IMR-90 (cell line): ENCODE results near the gene NBPF3. TPM values are rescaled to one million over a fixed set of nuclear protein-coding genes. Genes with fewer than 3 reads are reported as not detected.
"Not testable (repeated sequence)": the region's sequence is repeated elsewhere in the genome, so short reads cannot be mapped to it uniquely, and the experiment has no call there.

ENCODE experiments used
- ATAC-seq: fragments of 200-7000 bp; cut with Tn5 transposase; 2 replicates; pipeline ENCODE4 v1.9.1; 2020; ENCODE audit warnings: low read depth, mild to moderate bottlenecking, moderate library complexity
- BruUV-seq: library from RNA; stranded (reverse); fragments of 400-500 nt; replicated peaks from 2 replicates; lab custom pipeline; 2021; lab: Mats Ljungman, UMichigan
- CTCF ChIA-PET: fragments of 300-600 bp; formaldehyde crosslinking; extraction: SDS; loops from one replicate; lab custom pipeline; 2021; ENCODE audit warnings: antibody characterized with exemption; lab: Yijun Ruan, JAX
- POLR2A ChIA-PET: fragments of 300-600 bp; sonication (Branson Sonifier 250); formaldehyde crosslinking; loops from one replicate; lab custom pipeline; 2022; ENCODE audit warnings: antibody characterized with exemption; ENCODE audit not compliant: unreplicated experiment; lab: Charles Lee
- DNase-seq: peaks from one replicate; pipeline ENCODE4 v3.0.0; 2013
- H2AFZ ChIP-seq: replicated peaks from 2 replicates; pipeline ENCODE3; 2013; ENCODE audit warnings: low read length, mild to moderate bottlenecking; ENCODE audit not compliant: poor library complexity
- H2AK5ac ChIP-seq: 2 replicates; pipeline ENCODE4 v1.6.1; 2013; ENCODE audit warnings: low read depth, low read length, inconsistent platforms
- H2AK9ac ChIP-seq: replicated peaks from 2 replicates; pipeline ENCODE3; 2013; ENCODE audit warnings: mild to moderate bottlenecking, low read depth, low read length, moderate library complexity; ENCODE audit not compliant: poor library complexity
- H2BK120ac ChIP-seq: 2 replicates; pipeline ENCODE4 v1.6.1; 2013; ENCODE audit warnings: low read depth, low read length, inconsistent platforms
- H2BK15ac ChIP-seq: 3 replicates; pipeline ENCODE4 v1.6.1; 2013; ENCODE audit warnings: low read depth, low read length, inconsistent platforms
- H2BK20ac ChIP-seq: 2 replicates; pipeline ENCODE4 v1.6.1; 2013; ENCODE audit warnings: low read depth, mild to moderate bottlenecking, inconsistent platforms, low read length, moderate library complexity
- H2BK5ac ChIP-seq: 2 replicates; pipeline ENCODE4 v1.6.1; 2013; ENCODE audit warnings: mild to moderate bottlenecking, low read depth, low read length, inconsistent platforms; ENCODE audit not compliant: poor library complexity, severe bottlenecking
- H3K14ac ChIP-seq: replicated peaks from 2 replicates; pipeline ENCODE4 v1.6.1; 2013; ENCODE audit warnings: low read depth, low read length, inconsistent platforms
- H3K18ac ChIP-seq: 2 replicates; pipeline ENCODE4 v1.6.1; 2013; ENCODE audit warnings: low read depth, low read length, control low read depth
- H3K23ac ChIP-seq: 2 replicates; pipeline ENCODE4 v1.6.1; 2013; ENCODE audit warnings: low read depth, low read length, inconsistent platforms
- H3K27ac ChIP-seq: 2 replicates; pipeline ENCODE4 v1.5.1; 2013; ENCODE audit warnings: mild to moderate bottlenecking, control low read depth, low read length; ENCODE audit not compliant: insufficient read depth
- H3K27me3 ChIP-seq: 2 replicates; pipeline ENCODE4 v1.6.1; 2013; ENCODE audit warnings: low read length; ENCODE audit not compliant: control insufficient read depth, insufficient read depth
- H3K36me3 ChIP-seq: 2 replicates; pipeline ENCODE4 v1.6.1; 2013; ENCODE audit warnings: low read length, mixed read lengths; ENCODE audit not compliant: control insufficient read depth, insufficient read depth
- H3K4ac ChIP-seq: 2 replicates; pipeline ENCODE4 v1.6.1; 2013; ENCODE audit warnings: low read depth, low read length, inconsistent platforms
- H3K4me1 ChIP-seq: 2 replicates; pipeline ENCODE4 v1.6.1; 2013; ENCODE audit warnings: low read length, mixed read lengths; ENCODE audit not compliant: control insufficient read depth, insufficient read depth
- H3K4me2 ChIP-seq: 2 replicates; pipeline ENCODE4 v1.6.1; 2013; ENCODE audit warnings: low read depth, mild to moderate bottlenecking, control low read depth, low read length, moderate library complexity
- H3K4me3 ChIP-seq: 2 replicates; pipeline ENCODE4 v1.5.1; 2013; ENCODE audit warnings: low read depth, mild to moderate bottlenecking, control low read depth, low read length, moderate library complexity; ENCODE audit not compliant: insufficient read depth
- H3K56ac ChIP-seq: 2 replicates; pipeline ENCODE4 v1.6.1; 2013; ENCODE audit warnings: low read length, inconsistent platforms; ENCODE audit not compliant: insufficient read depth; ENCODE audit errors: extremely low read depth
- H3K79me1 ChIP-seq, 2 experiments: 2 replicates each; pipeline ENCODE4 v1.6.1; 2013; ENCODE audit warnings: low read length in 2 of 2, inconsistent platforms in 1 of 2, low read depth in 1 of 2
- H3K9ac ChIP-seq: 2 replicates; pipeline ENCODE4 v1.6.1; 2013; ENCODE audit warnings: low read depth, low read length, control low read depth
- H3K9me1 ChIP-seq: 2 replicates; pipeline ENCODE4 v1.6.1; 2013; ENCODE audit warnings: low read length, inconsistent platforms; ENCODE audit not compliant: insufficient read depth
- H3K9me3 ChIP-seq: 2 replicates; pipeline ENCODE4 v1.6.1; 2013; ENCODE audit warnings: low read length; ENCODE audit not compliant: control insufficient read depth, insufficient read depth
- H4K20me1 ChIP-seq: 2 replicates; pipeline ENCODE4 v1.6.1; 2013; ENCODE audit warnings: low read length, inconsistent platforms; ENCODE audit not compliant: insufficient read depth
- H4K5ac ChIP-seq: 2 replicates; pipeline ENCODE4 v1.6.1; 2013; ENCODE audit warnings: mild to moderate bottlenecking, low read depth, low read length, control low read depth
- H4K8ac ChIP-seq, 2 experiments: 2 replicates each; pipeline ENCODE4 v1.6.1; 2013; ENCODE audit warnings: low read depth in 2 of 2, low read length in 2 of 2, control low read depth in 1 of 2, inconsistent platforms in 1 of 2
- H4K91ac ChIP-seq: 2 replicates; pipeline ENCODE4 v1.6.1; 2013; ENCODE audit warnings: low read depth, low read length, inconsistent platforms; ENCODE audit not compliant: insufficient read depth
- WGBS, 2 experiments: methylation state at CpG; one replicate each; pipeline versions ENCODE4 v1.1.5 to v1.1.7; 2013; ENCODE audit warnings: missing lambda C conversion rate in 2 of 2; ENCODE audit not compliant: insufficient read length in 1 of 2; ENCODE audit errors: extremely low coverage in 2 of 2; 5-methylcytosine and 5-hydroxymethylcytosine counted together
- dilution Hi-C: fragments of 300-500 bp; cut with HindIII; formaldehyde crosslinking; loops from one replicate; pipeline ENCODE4 v1.14.3; 2018; ENCODE audit warnings: low sequenced_read_pairs; ENCODE audit not compliant: unreplicated experiment
- in situ Hi-C: fragments of 300-500 bp; cut with MboI; formaldehyde crosslinking; loops from 3 replicates; pipeline ENCODE4 v1.14.3; 2019; ENCODE audit warnings: low sequenced_read_pairs, inconsistent platforms, mixed read lengths
- intact Hi-C: fragments of 100-400 bp; cut with micrococcal nuclease; formaldehyde crosslinking; loops from 2 replicates; pipeline ENCODE4 v1.10.0; 2022
- polyA plus RNA-seq, 3 experiments: library from polyadenylated mRNA; depleted of rRNA; stranded (reverse); fragments of >200 nt; gene quantifications; 2 replicates each; pipeline ENCODE4 v1.2.3, GENCODE V29; 2012; ENCODE audit warnings: low replicate concordance in 1 of 3
- total RNA-seq: library from RNA; depleted of rRNA; stranded (reverse); fragments of >200 nt; gene quantifications from 2 replicates; pipeline ENCODE4 v1.2.3, GENCODE V29; 2012

Gene NBPF3
- total and polyA plus RNA-seq, 2 of the 4 experiments (the other 2 are of a cell fraction) = 8.7 to 18.8 TPM

DNA sequence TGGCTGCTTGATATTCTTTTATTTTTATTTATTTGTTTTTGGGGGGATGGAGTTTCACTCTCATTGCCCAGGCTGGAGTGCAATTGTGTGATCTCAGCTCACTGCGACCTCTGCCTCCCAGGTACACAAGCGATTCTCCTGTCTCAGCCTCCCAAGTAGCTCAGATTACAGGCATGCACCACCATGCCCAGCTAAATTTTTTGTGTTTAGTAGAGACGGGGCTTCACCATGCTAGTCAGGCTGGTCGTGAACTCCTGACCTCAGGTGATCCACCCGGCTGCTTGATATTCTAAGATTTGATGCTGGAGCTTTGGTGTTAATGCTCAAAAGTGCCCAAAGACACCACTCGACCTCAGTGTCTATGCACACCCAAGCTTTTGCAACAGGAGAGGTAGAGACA is 19.6 kb upstream of the NBPF3 start:
- BruUV-seq, in situ Hi-C loops: not testable (repeated sequence)

DNA sequence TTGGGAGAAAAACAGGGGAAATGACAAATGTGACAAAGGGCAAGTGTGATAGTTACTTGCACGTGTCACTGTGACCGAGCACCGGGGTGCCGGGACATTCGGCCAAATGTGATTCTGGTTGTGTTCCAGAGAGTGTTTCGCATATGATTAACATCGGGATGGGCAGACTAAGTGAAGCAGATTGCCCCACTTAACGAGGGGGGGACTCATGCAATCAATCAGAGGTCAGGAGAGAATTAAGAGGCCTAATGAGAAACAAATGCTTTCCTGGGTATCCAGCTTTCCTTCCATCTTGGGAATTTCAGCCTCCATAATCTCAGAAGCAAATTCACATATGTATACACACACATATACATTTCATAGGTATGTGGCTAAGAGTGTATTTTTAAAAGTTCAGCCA is 18.6 kb upstream of the NBPF3 start:
- H4K8ac ChIP-seq, H3K9me1 ChIP-seq, H3K9me3 ChIP-seq, H2BK120ac ChIP-seq, H3K79me1 ChIP-seq, DNase-seq, ATAC-seq, H3K4me3 ChIP-seq, H2AK5ac ChIP-seq, intact Hi-C loops, dilution Hi-C loops, H3K18ac ChIP-seq, H2AK9ac ChIP-seq, H3K27ac ChIP-seq, H4K91ac ChIP-seq, POLR2A ChIA-PET, H3K14ac ChIP-seq, BruUV-seq, CTCF ChIA-PET, H2BK5ac ChIP-seq, H4K20me1 ChIP-seq, H3K4me1 ChIP-seq, H2BK20ac ChIP-seq, H2BK15ac ChIP-seq, H3K4ac ChIP-seq, H3K56ac ChIP-seq, H4K5ac ChIP-seq, H3K23ac ChIP-seq, H3K9ac ChIP-seq, H2AFZ ChIP-seq, H3K4me2 ChIP-seq, H3K36me3 ChIP-seq, in situ Hi-C loops: not testable (repeated sequence)
- peaks cover 22% of the 10 kb centered on the region for H3K27me3 ChIP-seq
- WGBS, 2 experiments = 24% methylated on average over 7 of the region's 8 CpGs; no CpG with 5 or more reads in 1 of the 2 experiments

More for the DNA sequence above, 19.6 kb upstream of the NBPF3 start:
- H2BK120ac ChIP-seq, H2BK15ac ChIP-seq, H3K79me1 ChIP-seq, H2BK5ac ChIP-seq, H2AK5ac ChIP-seq, ATAC-seq, dilution Hi-C loops, CTCF ChIA-PET, H4K5ac ChIP-seq, H3K9me1 ChIP-seq, H4K8ac ChIP-seq, H3K9ac ChIP-seq, H4K91ac ChIP-seq, POLR2A ChIA-PET, H3K14ac ChIP-seq, H3K27ac ChIP-seq, H2BK20ac ChIP-seq, H3K23ac ChIP-seq, H3K56ac ChIP-seq, H3K4me3 ChIP-seq, H2AFZ ChIP-seq, H2AK9ac ChIP-seq, H3K4me1 ChIP-seq, H4K20me1 ChIP-seq, H3K4me2 ChIP-seq, H3K9me3 ChIP-seq, DNase-seq, H3K18ac ChIP-seq, H3K36me3 ChIP-seq, intact Hi-C loops, H3K4ac ChIP-seq: not testable (repeated sequence)
- WGBS, 2 experiments = 66% methylated on average over 2 of the region's 6 CpGs; no CpG with 5 or more reads in 1 of the 2 experiments
- H3K27me3 ChIP-seq = peaks cover 29% of the 10 kb centered on the region
